Naive B cell (primary cell): Measurements from ENCODE around the gene DSCAM. TPM values are rescaled to one million over a fixed set of nuclear protein-coding genes. Genes with fewer than 3 reads are reported as not detected.
"Not testable (repeated sequence)": the region's sequence is repeated elsewhere in the genome, so short reads cannot be mapped to it uniquely, and the experiment has no call there.

Experiments
- ATAC-seq, 2 donors: fragments of 150-1000 bp; cut with Tn5 transposase; 2 replicates each; pipeline ENCODE4 v1.10.0; 2021; ENCODE audit warnings: low read depth in 2 of 2, mild to moderate bottlenecking in 2 of 2, moderate library complexity in 2 of 2
- DNase-seq: peaks from one replicate; pipeline ENCODE4 v3.0.0; 2022
- H3K27ac Mint-ChIP-seq, 6 donors: one replicate each; pipeline ENCODE4 v1.8.0; 2020 to 2022; ENCODE audit warnings: mild to moderate bottlenecking in 6 of 6, mixed read lengths in 6 of 6, moderate library complexity in 5 of 6, inconsistent platforms in 2 of 6
- H3K27me3 Mint-ChIP-seq, 3 donors: one replicate each; pipeline ENCODE4 v1.8.0; 2021 to 2022; ENCODE audit warnings: mixed read lengths in 3 of 3, mild to moderate bottlenecking in 1 of 3
- H3K36me3 Mint-ChIP-seq, 2 donors: one replicate each; pipeline ENCODE4 v1.8.0; 2020 to 2022; ENCODE audit warnings: mixed read lengths in 2 of 2, inconsistent platforms in 1 of 2, mild to moderate bottlenecking in 1 of 2
- H3K4me1 Mint-ChIP-seq, 3 donors: one replicate each; pipeline ENCODE4 v1.8.0; 2020 to 2022; ENCODE audit warnings: mixed read lengths in 3 of 3, inconsistent platforms in 1 of 3, mild to moderate bottlenecking in 1 of 3, moderate library complexity in 1 of 3
- H3K4me3 Mint-ChIP-seq, 8 donors: one replicate each; pipeline ENCODE4 v1.8.0; 2020 to 2022; ENCODE audit warnings: mild to moderate bottlenecking in 8 of 8, mixed read lengths in 8 of 8, moderate library complexity in 8 of 8, inconsistent platforms in 2 of 8
- H3K9me3 Mint-ChIP-seq, 7 donors: one replicate each; pipeline ENCODE4 v1.8.0; 2020 to 2022; ENCODE audit warnings: mixed read lengths in 7 of 7, mild to moderate bottlenecking in 5 of 7, inconsistent platforms in 2 of 7, moderate library complexity in 1 of 7
- polyA plus RNA-seq, 6 donors: library from polyadenylated mRNA; unstranded; fragments of 300-500 nt; fragmentation: Illumina TruSeq; gene quantifications; one replicate each; pipeline ENCODE4 v1.2.3, GENCODE V29; 2021; ENCODE audit warnings: low read depth in 6 of 6

DSCAM gene
- polyA plus RNA-seq, 6 donors from 2014 or later, result not detected

DNA sequence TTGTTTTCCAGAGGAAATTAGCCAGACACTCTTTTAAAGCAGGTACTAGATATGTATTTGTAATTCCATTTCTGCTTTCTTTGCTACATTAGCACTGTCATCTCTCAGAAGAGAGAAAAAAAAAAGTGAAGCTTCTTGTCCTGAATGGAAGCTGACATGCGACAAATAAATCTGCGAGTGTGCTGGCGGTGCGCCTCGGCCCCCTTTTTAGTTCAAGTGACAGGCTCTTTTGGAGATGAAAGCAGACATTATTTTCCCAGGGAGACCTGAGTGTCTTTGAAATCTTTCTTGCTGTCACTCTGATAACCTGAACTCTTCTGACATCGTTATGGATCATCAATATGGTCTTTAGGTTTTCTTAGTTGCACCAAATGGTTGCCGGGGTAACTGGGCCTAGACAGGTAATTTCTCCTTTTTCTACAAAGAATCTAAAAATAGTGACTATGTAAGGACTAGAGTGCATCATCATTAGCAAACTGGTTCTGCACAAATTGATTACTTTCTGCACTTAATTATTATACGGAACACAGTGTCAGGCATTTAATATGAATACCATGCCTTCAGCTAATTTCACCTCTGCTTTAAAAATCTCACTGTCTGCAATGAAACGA is 501.1 kb downstream of the DSCAM start:
- no peaks in the 10 kb centered on the region for H3K36me3 Mint-ChIP-seq
- H3K4me1 Mint-ChIP-seq, result no peaks in the 10 kb centered on the region

GRCh38 chr21:40340357-40340756 is 506.6 kb downstream of the DSCAM start:
- no peak overlapping the region for H3K4me3 Mint-ChIP-seq
- no peak overlapping the region for H3K27ac Mint-ChIP-seq

More for the DNA sequence above, 501.1 kb downstream of the DSCAM start:
- DNase-seq (no peak), ATAC-seq (no peak)
- no peak overlapping the region for H3K4me3 Mint-ChIP-seq
- no peak overlapping the region for H3K27ac Mint-ChIP-seq
- H3K27me3 Mint-ChIP-seq, result no peaks in the 10 kb centered on the region
- peaks cover 0 to 2% (median 0%) of the 10 kb centered on the region in 7 donors for H3K9me3 Mint-ChIP-seq

DNA sequence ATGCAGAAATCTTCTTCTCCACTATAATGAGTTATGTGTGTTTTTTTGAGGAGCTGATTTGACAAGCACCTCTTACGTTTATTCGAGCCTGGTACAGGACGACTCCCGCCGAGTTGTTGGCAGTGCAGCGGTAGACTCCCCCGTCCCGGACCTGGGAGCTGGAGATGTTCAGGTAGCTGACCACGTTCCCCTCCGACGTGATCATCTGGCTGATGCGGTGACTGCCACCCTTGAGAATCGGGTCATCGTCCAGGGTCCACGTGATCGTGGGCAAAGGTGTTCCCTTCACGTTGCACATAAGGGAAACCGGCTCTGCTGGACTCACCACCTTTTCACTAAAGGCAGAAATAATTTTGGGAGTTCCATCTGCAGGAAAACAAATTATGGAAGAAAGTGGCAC is 507.9 kb downstream of the DSCAM start:
- DNase-seq (no peak), ATAC-seq (no peak)
- Mint-ChIP-seq H3K4me3 (no peak overlapping the region), H3K27me3 (no peaks in the 10 kb centered on the region), H3K4me1 (no peaks in the 10 kb centered on the region), H3K27ac (no peak overlapping the region), H3K9me3 (peaks cover 0 to 5% (median 0%) of the 10 kb centered on the region in 7 donors), H3K36me3 (no peaks in the 10 kb centered on the region)

More at GRCh38 chr21:40340357-40340756, 506.6 kb downstream of the DSCAM start:
- no peaks in the 10 kb centered on the region for H3K4me1 Mint-ChIP-seq
- H3K27me3 Mint-ChIP-seq, result no peaks in the 10 kb centered on the region
- H3K9me3 Mint-ChIP-seq, result peaks cover 0 to 5% (median 0%) of the 10 kb centered on the region in 7 donors
- no peak for DNase-seq
- ATAC-seq, result no peak
- H3K36me3 Mint-ChIP-seq, result no peaks in the 10 kb centered on the region

GRCh38 chr21:40337981-40338380 is 509.0 kb downstream of the DSCAM start:
- H3K9me3 Mint-ChIP-seq, result peaks cover 0 to 5% (median 0%) of the 10 kb centered on the region in 7 donors
- no peak for ATAC-seq
- no peaks in the 10 kb centered on the region for H3K4me1 Mint-ChIP-seq
- H3K27ac Mint-ChIP-seq, result no peak overlapping the region
- no peak overlapping the region for H3K4me3 Mint-ChIP-seq
- no peaks in the 10 kb centered on the region for H3K27me3 Mint-ChIP-seq
- DNase-seq, result no peak
- no peaks in the 10 kb centered on the region for H3K36me3 Mint-ChIP-seq

DNA sequence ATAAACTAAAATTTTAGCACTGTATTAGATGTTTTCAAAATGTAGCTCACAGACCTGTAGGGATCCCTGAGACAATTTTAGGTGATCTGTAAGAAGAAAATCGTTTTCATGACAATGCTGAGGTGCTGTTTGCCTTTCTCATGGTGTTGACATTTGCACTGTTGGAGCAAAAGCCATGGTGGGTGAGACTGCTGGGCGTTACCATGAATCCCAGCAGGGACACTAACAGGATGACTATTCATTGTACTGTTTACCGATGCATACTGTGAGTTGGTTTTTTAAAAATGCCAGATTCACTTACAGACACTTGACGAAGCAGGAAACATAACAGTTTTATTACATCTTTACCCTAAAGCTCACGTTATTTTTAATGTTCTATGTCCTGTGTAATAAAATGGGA is 511.3 kb downstream of the DSCAM start:
- no peaks in the 10 kb centered on the region for H3K36me3 Mint-ChIP-seq
- ATAC-seq (no peak), DNase-seq (no peak)
- no peak overlapping the region for H3K4me3 Mint-ChIP-seq
- H3K4me1 Mint-ChIP-seq, result no peaks in the 10 kb centered on the region
- peaks cover 0 to 5% (median 0%) of the 10 kb centered on the region in 7 donors for H3K9me3 Mint-ChIP-seq
- H3K27ac Mint-ChIP-seq, result no peak overlapping the region
- H3K27me3 Mint-ChIP-seq, result no peaks in the 10 kb centered on the region

DNA sequence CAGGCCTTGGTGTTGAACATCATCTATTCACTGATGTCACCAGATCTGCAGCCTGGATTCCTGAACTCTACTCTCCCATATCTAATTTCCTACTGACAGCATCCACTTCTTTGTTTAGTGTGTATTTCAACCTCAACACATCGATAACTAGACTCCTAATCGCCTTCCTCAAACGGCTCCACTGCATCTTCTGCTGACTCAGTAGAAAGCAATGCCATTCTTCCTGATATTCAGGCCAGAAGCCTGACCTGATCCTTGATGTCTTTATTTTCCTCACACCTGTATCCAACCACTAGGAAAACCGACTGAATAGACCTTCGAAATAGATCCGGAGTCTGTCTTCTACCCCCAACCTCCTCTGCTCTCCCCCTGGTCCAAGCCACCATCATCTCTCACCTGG is 512.8 kb downstream of the DSCAM start:
- Mint-ChIP-seq H3K9me3 (peaks cover 0 to 5% (median 0%) of the 10 kb centered on the region in 7 donors), H3K27me3 (no peaks in the 10 kb centered on the region), H3K4me1 (no peaks in the 10 kb centered on the region), H3K36me3 (no peaks in the 10 kb centered on the region), H3K4me3 (no peak overlapping the region), H3K27ac (no peak overlapping the region)
- no peak for ATAC-seq
- DNase-seq, result no peak

DNA sequence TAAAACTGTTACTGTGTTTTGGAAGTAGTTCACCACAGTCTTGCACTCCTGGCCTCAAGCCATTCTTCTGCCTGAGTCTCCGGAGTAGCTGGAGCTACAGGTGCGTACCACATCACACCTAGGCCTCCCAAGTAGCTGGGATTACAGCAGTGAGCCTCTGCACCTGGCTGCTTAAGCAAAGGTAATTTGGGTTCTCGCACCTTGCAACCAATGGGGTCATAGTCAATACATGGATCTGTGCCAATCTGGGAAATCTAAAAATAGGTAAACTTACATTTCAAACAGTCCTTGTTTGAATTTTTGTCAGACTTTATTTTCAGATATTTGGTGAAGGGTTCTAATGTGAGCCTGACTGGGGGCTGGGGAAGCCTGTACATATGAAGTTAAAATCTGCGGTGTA is 513.2 kb downstream of the DSCAM start:
- no peaks in the 10 kb centered on the region for H3K4me1 Mint-ChIP-seq
- ATAC-seq, result no peak
- H3K27me3 Mint-ChIP-seq, result no peaks in the 10 kb centered on the region
- no peak overlapping the region for H3K27ac Mint-ChIP-seq
- no peak for DNase-seq
- no peak overlapping the region for H3K4me3 Mint-ChIP-seq
- H3K36me3 Mint-ChIP-seq, result no peaks in the 10 kb centered on the region
- peaks cover 0 to 3% (median 0%) of the 10 kb centered on the region in 7 donors for H3K9me3 Mint-ChIP-seq

- no peak for ATAC-seq
- Mint-ChIP-seq H3K4me3 (no peak overlapping the region), H3K27me3 (no peaks in the 10 kb centered on the region), H3K4me1 (no peaks in the 10 kb centered on the region), H3K36me3 (no peaks in the 10 kb centered on the region), H3K9me3 (peaks cover 0 to 13% (median 0%) of the 10 kb centered on the region in 7 donors), H3K27ac (peak overlapping the region in 1 of 6 donors; percentile 9)
- DNase-seq, result no peak
Observed at GRCh38 chr21:40331804-40332203, 515.2 kb downstream of the DSCAM start.

DNA sequence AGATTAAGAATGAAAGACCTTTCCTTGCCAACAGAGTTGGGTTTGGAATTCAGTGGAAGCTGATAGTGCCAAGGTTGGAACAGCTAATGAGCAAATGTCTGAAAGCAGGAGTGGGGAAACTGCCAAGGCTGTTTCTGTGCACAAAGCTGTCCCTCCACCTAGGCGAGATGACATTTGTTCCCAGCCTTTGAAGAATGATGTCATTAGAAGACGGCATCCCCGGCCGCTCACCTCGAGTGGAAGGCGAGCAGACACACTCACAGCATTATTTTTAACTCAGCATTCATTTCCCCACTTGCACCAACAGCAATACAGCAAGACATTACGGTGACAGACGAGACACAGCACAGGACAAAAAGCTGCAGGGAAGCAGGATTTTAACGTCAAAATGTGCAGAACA is 515.8 kb downstream of the DSCAM start:
- Mint-ChIP-seq H3K4me3 (no peak overlapping the region), H3K27ac (no peak overlapping the region), H3K4me1 (no peaks in the 10 kb centered on the region), H3K27me3 (no peaks in the 10 kb centered on the region), H3K36me3 (no peaks in the 10 kb centered on the region), H3K9me3 (peaks cover 0 to 18% (median 4%) of the 10 kb centered on the region in 7 donors)
- DNase-seq (no peak), ATAC-seq (no peak)

GRCh38 chr21:40324389-40324788 is 522.6 kb downstream of the DSCAM start:
- ATAC-seq, result no peak
- no peaks in the 10 kb centered on the region for H3K4me1 Mint-ChIP-seq
- H3K27me3 Mint-ChIP-seq, result peaks cover 0 to 4% (median 0%) of the 10 kb centered on the region in 3 donors
- H3K9me3 Mint-ChIP-seq, result peaks cover 2 to 20% (median 5%) of the 10 kb centered on the region in 7 donors
- H3K27ac Mint-ChIP-seq, result no peak overlapping the region
- H3K36me3 Mint-ChIP-seq, result no peaks in the 10 kb centered on the region
- H3K4me3 Mint-ChIP-seq, result no peak overlapping the region
- DNase-seq, result no peak

- not testable (repeated sequence) for H3K27ac Mint-ChIP-seq, DNase-seq, ATAC-seq, H3K9me3 Mint-ChIP-seq, H3K4me3 Mint-ChIP-seq, H3K27me3 Mint-ChIP-seq, H3K4me1 Mint-ChIP-seq, H3K36me3 Mint-ChIP-seq
Observed at GRCh38 chr21:40320718-40321117, 526.2 kb downstream of the DSCAM start.

DNA sequence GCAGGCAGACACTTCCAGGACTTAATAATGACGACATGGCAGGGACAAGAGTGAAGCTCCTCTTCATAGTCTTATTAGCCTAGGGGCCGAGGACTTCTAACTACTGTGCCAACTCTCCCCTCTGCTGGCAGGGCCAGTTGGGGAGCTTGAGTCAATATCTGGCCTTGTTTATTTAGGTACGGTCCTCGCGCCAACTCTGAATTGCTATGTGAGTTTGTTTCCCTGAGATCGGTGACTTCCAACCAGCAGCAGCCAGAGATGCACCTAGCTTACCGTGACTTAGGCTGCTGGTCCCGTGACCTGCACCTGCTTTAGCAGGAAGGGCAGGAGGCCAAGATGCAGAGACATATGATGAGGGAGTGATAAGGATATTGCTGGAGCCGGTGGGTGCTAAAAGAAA is 528.6 kb downstream of the DSCAM start:
- Mint-ChIP-seq H3K27ac (no peak overlapping the region), H3K9me3 (peaks cover 0 to 6% (median 2%) of the 10 kb centered on the region in 7 donors), H3K4me1 (no peaks in the 10 kb centered on the region), H3K27me3 (peaks cover 0 to 4% (median 0%) of the 10 kb centered on the region in 3 donors), H3K4me3 (no peak overlapping the region), H3K36me3 (no peaks in the 10 kb centered on the region)
- DNase-seq, result no peak
- ATAC-seq, result no peak

DNA sequence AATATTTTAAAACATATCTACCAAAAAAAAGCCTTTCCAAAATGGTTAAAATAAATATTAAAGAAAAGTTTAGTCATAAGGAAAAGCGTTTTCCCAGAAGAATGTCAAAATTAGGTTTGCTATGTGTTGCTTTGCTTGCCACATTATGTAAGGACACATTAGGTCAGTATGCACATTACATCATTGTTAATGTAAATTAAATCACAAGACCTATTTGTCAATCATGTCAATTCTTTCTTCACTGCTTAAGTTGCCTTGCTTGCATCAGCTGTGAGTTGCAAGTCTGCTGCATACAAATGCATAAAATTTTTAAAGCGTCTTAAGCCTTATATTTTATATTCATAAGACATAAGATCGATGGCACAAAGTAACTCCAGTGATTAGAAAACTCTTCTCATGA is 530.9 kb downstream of the DSCAM start:
- no peaks in the 10 kb centered on the region for H3K27me3 Mint-ChIP-seq
- H3K4me3 Mint-ChIP-seq, result no peak overlapping the region
- no peaks in the 10 kb centered on the region for H3K4me1 Mint-ChIP-seq
- H3K27ac Mint-ChIP-seq, result no peak overlapping the region
- H3K9me3 Mint-ChIP-seq, result peaks cover 0 to 5% (median 0%) of the 10 kb centered on the region in 7 donors
- no peaks in the 10 kb centered on the region for H3K36me3 Mint-ChIP-seq
- DNase-seq (no peak), ATAC-seq (no peak)

- ATAC-seq (no peak), DNase-seq (no peak)
- no peak overlapping the region for H3K27ac Mint-ChIP-seq
- H3K27me3 Mint-ChIP-seq, result no peaks in the 10 kb centered on the region
- no peaks in the 10 kb centered on the region for H3K4me1 Mint-ChIP-seq
- H3K9me3 Mint-ChIP-seq, result peaks cover 0 to 6% (median 0%) of the 10 kb centered on the region in 7 donors
- H3K4me3 Mint-ChIP-seq, result no peak overlapping the region
- no peaks in the 10 kb centered on the region for H3K36me3 Mint-ChIP-seq
Observed at GRCh38 chr21:40315626-40316025, 531.3 kb downstream of the DSCAM start.

- no peak overlapping the region for H3K27ac Mint-ChIP-seq
- H3K36me3 Mint-ChIP-seq, result no peaks in the 10 kb centered on the region
- no peaks in the 10 kb centered on the region for H3K27me3 Mint-ChIP-seq
- no peaks in the 10 kb centered on the region for H3K4me1 Mint-ChIP-seq
- no peak overlapping the region for H3K4me3 Mint-ChIP-seq
- ATAC-seq, result no peak
- no peak for DNase-seq
- peaks cover 0 to 6% (median 3%) of the 10 kb centered on the region in 7 donors for H3K9me3 Mint-ChIP-seq
Observed at GRCh38 chr21:40313260-40313659, 533.7 kb downstream of the DSCAM start.
